ENCODE results near the gene SWI5.

The SWI5 gene

DNA sequence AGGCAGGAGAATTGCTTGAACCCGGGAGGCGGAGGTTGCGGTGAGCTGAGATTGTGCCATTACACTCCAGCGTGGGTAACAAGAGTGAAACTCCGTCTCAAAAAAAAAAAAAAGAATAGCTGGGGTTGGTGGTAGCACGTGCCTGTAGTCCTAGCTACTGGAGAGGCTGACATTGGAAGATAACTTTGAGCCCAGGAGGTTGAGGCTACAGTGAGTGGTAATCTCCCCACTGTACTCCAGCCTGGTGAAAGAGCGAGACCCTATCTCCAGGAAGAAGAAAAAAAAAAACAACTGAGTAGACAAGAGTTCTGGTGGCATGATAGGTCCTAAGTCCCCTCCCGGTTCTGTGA lies 26.5 kb upstream of the SWI5 start:
- TF ChIP-seq OSR1 (CRISPR knock-in tag; IDR thresholded peaks at IDR 0.05), result no peak
- no peak for TF ChIP-seq ZC3H10 (CRISPR knock-in tag; IDR thresholded peaks at IDR 0.05)
- TF ChIP-seq, protein P1, sequence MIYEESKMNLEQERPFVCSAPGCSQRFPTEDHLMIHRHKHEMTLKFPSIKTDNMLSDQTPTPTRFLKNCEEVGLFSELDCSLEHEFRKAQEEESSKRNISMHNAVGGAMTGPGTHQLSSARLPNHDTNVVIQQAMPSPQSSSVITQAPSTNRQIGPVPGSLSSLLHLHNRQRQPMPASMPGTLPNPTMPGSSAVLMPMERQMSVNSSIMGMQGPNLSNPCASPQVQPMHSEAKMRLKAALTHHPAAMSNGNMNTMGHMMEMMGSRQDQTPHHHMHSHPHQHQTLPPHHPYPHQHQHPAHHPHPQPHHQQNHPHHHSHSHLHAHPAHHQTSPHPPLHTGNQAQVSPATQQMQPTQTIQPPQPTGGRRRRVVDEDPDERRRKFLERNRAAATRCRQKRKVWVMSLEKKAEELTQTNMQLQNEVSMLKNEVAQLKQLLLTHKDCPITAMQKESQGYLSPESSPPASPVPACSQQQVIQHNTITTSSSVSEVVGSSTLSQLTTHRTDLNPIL (CRISPR knock-in tag; IDR thresholded peaks at IDR 0.05; ENCODE audit: low read depth), result no peak
- TF ChIP-seq ESRRG (CRISPR knock-in tag; IDR thresholded peaks at IDR 0.05), result no peak
- TF ChIP-seq PPARA (CRISPR knock-in tag; IDR thresholded peaks at IDR 0.05; ENCODE audit: borderline replicate concordance), result no peak
- no peak for TF ChIP-seq TOX (CRISPR knock-in tag; IDR thresholded peaks at IDR 0.05; ENCODE audit: borderline replicate concordance)
- no peak for TF ChIP-seq ZNF565 (CRISPR knock-in tag; conservative IDR thresholded peaks at IDR 0.05; ENCODE audit: low read depth)
- TF ChIP-seq, protein P2, sequence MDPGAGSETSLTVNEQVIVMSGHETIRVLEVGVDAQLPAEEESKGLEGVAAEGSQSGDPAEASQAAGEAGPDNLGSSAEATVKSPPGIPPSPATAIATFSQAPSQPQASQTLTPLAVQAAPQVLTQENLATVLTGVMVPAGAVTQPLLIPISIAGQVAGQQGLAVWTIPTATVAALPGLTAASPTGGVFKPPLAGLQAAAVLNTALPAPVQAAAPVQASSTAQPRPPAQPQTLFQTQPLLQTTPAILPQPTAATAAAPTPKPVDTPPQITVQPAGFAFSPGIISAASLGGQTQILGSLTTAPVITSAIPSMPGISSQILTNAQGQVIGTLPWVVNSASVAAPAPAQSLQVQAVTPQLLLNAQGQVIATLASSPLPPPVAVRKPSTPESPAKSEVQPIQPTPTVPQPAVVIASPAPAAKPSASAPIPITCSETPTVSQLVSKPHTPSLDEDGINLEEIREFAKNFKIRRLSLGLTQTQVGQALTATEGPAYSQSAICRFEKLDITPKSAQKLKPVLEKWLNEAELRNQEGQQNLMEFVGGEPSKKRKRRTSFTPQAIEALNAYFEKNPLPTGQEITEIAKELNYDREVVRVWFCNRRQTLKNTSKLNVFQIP (CRISPR knock-in tag; IDR thresholded peaks at IDR 0.05; ENCODE audit: borderline replicate concordance, low read depth), result no peak
- no peak for TF ChIP-seq BACH2 (CRISPR knock-in tag; IDR thresholded peaks at IDR 0.05; ENCODE audit: borderline replicate concordance)
- TF ChIP-seq, protein P3, sequence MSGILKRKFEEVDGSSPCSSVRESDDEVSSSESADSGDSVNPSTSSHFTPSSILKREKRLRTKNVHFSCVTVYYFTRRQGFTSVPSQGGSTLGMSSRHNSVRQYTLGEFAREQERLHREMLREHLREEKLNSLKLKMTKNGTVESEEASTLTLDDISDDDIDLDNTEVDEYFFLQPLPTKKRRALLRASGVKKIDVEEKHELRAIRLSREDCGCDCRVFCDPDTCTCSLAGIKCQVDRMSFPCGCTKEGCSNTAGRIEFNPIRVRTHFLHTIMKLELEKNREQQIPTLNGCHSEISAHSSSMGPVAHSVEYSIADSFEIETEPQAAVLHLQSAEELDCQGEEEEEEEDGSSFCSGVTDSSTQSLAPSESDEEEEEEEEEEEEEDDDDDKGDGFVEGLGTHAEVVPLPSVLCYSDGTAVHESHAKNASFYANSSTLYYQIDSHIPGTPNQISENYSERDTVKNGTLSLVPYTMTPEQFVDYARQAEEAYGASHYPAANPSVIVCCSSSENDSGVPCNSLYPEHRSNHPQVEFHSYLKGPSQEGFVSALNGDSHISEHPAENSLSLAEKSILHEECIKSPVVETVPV (CRISPR knock-in tag; IDR thresholded peaks at IDR 0.05), result no peak
- TF ChIP-seq ARNTL (CRISPR knock-in tag; IDR thresholded peaks at IDR 0.05; ENCODE audit: borderline replicate concordance, low read depth), result no peak
- TF ChIP-seq, protein P4, sequence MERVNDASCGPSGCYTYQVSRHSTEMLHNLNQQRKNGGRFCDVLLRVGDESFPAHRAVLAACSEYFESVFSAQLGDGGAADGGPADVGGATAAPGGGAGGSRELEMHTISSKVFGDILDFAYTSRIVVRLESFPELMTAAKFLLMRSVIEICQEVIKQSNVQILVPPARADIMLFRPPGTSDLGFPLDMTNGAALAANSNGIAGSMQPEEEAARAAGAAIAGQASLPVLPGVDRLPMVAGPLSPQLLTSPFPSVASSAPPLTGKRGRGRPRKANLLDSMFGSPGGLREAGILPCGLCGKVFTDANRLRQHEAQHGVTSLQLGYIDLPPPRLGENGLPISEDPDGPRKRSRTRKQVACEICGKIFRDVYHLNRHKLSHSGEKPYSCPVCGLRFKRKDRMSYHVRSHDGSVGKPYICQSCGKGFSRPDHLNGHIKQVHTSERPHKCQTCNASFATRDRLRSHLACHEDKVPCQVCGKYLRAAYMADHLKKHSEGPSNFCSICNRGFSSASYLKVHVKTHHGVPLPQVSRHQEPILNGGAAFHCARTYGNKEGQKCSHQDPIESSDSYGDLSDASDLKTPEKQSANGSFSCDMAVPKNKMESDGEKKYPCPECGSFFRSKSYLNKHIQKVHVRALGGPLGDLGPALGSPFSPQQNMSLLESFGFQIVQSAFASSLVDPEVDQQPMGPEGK (CRISPR knock-in tag; IDR thresholded peaks at IDR 0.05; ENCODE audit: borderline replicate concordance), result no peak
- ATAC-seq, result no peak

DNA sequence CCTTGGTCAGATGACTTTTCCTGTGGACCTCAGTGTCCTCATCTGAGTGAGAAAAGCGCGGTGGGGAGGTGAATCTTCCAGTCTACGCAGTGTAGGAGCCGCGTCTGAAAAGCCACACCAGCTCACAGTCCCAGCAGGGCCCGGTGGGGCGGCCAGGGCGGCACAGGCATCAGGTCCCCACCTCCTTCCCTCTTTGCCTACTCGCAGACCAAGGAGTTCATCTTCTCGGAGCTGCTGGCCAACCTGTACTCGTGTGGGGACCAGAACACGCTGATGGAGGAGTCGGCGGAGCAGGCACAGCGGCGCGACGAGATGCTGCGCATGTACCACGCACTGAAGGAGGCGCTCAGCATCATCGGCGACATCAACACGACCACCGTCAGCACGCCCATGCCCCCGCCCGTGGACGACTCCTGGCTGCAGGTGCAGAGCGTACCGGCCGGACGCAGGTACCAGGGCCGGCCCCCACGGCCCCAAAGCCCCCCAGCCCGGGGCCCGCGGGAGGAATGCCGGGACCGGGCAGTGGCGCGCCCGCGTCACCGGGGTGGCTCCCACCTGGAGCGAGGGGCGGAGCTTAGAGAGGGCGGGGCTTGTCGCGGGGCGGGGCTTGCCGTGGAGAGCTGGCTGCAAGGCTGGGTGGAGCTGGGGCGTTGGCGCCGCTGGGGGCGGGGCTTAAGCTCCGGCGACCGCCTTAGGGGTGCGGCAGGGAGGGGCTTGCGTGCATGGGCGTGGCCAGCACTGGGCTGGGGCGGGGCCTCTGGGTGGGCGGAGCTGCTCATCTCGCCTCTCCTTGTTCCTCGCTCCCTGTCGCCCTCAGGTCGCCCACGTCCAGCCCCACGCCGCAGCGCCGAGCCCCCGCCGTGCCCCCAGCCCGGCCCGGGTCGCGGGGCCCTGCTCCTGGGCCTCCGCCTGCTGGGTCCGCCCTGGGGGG lies 25.9 kb upstream of the SWI5 start:
- ATAC-seq, result peak; percentile 40
- no peak for TF ChIP-seq GLIS3 (CRISPR knock-in tag; IDR thresholded peaks at IDR 0.05)
- TF ChIP-seq, protein P2 (CRISPR knock-in tag; IDR thresholded peaks at IDR 0.05; ENCODE audit: borderline replicate concordance, low read depth), result no peak

DNA sequence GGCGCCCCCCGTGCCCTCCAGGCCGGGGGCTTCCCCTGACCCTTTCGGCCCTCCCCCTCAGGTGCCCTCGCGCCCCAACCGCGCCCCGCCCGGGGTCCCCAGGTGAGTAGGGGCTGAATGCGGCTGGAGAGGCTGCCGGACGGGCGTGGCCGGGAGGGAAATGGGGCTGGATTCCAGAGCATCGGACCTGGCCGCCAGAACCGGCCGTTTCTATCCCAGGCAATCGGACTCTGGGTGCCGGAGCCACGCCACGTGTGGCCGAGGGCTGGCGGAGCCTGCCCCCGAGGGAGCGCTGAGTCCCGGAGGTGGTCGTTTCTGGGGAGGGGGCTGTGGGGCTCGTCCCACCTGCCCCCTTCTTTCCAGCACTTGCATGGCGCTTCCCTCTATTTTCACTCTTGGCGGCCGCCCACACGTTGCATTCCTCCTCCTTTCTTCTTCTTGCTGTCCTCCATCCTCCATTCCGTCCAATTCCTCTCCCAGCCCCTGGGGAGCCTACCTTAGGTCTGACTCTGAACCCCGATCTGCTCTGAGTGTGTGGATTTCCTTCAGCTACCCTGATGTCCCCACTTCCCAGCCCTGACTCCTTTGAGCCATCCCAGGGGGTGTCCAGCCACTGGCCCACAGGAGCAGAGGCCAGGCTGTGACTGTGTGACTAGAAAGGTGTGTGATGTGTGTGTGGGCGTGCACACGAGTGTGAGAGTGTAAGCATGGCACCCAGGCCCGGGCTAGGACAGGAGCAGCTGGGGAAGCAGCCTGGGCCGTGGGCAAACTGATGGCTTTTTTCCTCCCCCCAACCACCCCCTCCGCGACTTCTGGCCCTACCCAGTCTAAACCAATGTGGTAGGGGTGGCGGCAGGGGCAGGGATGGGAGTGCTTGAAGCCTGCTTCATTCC lies 25.0 kb upstream of the SWI5 start:
- no peak for ATAC-seq
- TF ChIP-seq ZFP3 (CRISPR knock-in tag; IDR thresholded peaks at IDR 0.05), result no peak
- TF ChIP-seq ZNF565 (CRISPR knock-in tag; conservative IDR thresholded peaks at IDR 0.05; ENCODE audit: low read depth), result no peak
- TF ChIP-seq ZC3H10 (CRISPR knock-in tag; IDR thresholded peaks at IDR 0.05), result no peak
- TF ChIP-seq, protein P5, sequence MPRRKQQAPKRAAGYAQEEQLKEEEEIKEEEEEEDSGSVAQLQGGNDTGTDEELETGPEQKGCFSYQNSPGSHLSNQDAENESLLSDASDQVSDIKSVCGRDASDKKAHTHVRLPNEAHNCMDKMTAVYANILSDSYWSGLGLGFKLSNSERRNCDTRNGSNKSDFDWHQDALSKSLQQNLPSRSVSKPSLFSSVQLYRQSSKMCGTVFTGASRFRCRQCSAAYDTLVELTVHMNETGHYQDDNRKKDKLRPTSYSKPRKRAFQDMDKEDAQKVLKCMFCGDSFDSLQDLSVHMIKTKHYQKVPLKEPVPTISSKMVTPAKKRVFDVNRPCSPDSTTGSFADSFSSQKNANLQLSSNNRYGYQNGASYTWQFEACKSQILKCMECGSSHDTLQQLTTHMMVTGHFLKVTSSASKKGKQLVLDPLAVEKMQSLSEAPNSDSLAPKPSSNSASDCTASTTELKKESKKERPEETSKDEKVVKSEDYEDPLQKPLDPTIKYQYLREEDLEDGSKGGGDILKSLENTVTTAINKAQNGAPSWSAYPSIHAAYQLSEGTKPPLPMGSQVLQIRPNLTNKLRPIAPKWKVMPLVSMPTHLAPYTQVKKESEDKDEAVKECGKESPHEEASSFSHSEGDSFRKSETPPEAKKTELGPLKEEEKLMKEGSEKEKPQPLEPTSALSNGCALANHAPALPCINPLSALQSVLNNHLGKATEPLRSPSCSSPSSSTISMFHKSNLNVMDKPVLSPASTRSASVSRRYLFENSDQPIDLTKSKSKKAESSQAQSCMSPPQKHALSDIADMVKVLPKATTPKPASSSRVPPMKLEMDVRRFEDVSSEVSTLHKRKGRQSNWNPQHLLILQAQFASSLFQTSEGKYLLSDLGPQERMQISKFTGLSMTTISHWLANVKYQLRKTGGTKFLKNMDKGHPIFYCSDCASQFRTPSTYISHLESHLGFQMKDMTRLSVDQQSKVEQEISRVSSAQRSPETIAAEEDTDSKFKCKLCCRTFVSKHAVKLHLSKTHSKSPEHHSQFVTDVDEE (CRISPR knock-in tag; IDR thresholded peaks at IDR 0.05), result no peak
- TF ChIP-seq TOX (CRISPR knock-in tag; IDR thresholded peaks at IDR 0.05; ENCODE audit: borderline replicate concordance), result no peak
- TF ChIP-seq, protein P1 (CRISPR knock-in tag; IDR thresholded peaks at IDR 0.05; ENCODE audit: low read depth), result no peak
- no peak for TF ChIP-seq ZNF70 (CRISPR knock-in tag; IDR thresholded peaks at IDR 0.05)
- TF ChIP-seq SNAI2 (CRISPR knock-in tag; IDR thresholded peaks at IDR 0.05), result no peak
- TF ChIP-seq GLIS3 (CRISPR knock-in tag; IDR thresholded peaks at IDR 0.05), result no peak
- TF ChIP-seq RARB (CRISPR knock-in tag; IDR thresholded peaks at IDR 0.05), result no peak
- TF ChIP-seq ISL1 (CRISPR knock-in tag; IDR thresholded peaks at IDR 0.05), result no peak
- TF ChIP-seq, protein P2 (CRISPR knock-in tag; IDR thresholded peaks at IDR 0.05; ENCODE audit: borderline replicate concordance, low read depth), result no peak

Data from SK-N-SH treated with all-trans-retinoic acid at 6 μM for 48 hours (cell line).